GM21447 (cell line): ENCODE measurements around the gene CSNK1E.

Experiments
- ATAC-seq: cut with Tn5 transposase; IDR thresholded peaks from one replicate; pipeline ENCODE4 v1.9.1; 2021; ENCODE audit not compliant: unreplicated experiment

Gene CSNK1E

GRCh38 chr22:38282397-38282796, 34.8 kb downstream of the CSNK1E start:
- ATAC-seq, result no peak

- ATAC-seq, result no peak
Measured at GRCh38 chr22:38276166-38276565, 41.1 kb downstream of the CSNK1E start.

- no peak for ATAC-seq
Measured at GRCh38 chr22:38273135-38273826, 44.0 kb downstream of the CSNK1E start.

GRCh38 chr22:38272373-38273134, 44.7 kb downstream of the CSNK1E start, which contains the start of gene TMEM184B:
TSS of gene TMEM184B (minus strand) at chr22:38273010. CDS start at chr22:38247961, 25,049 bp downstream.
- ATAC-seq, result no peak

- no peak for ATAC-seq
Measured at GRCh38 chr22:38271927-38272372, 45.3 kb downstream of the CSNK1E start.

GRCh38 chr22:38271101-38271500, 46.1 kb downstream of the CSNK1E start:
- ATAC-seq, result no peak

GRCh38 chr22:38270091-38270992, 46.9 kb downstream of the CSNK1E start:
- no peak for ATAC-seq

GRCh38 chr22:38269466-38269865, 47.8 kb downstream of the CSNK1E start:
- ATAC-seq, result no peak

- ATAC-seq, result no peak
Measured at GRCh38 chr22:38267086-38267485, 50.1 kb downstream of the CSNK1E start.

GRCh38 chr22:38266120-38266519, 51.1 kb downstream of the CSNK1E start:
- no peak for ATAC-seq

GRCh38 chr22:38264322-38264843, 52.9 kb downstream of the CSNK1E start:
- no peak for ATAC-seq

GRCh38 chr22:38262051-38262795, 55.0 kb downstream of the CSNK1E start:
- no peak for ATAC-seq

GRCh38 chr22:38260761-38261681, 56.2 kb downstream of the CSNK1E start:
- no peak for ATAC-seq

GRCh38 chr22:38259370-38259769, 57.9 kb downstream of the CSNK1E start:
- no peak for ATAC-seq

- no peak for ATAC-seq
Measured at GRCh38 chr22:38258895-38259294, 58.3 kb downstream of the CSNK1E start.

- ATAC-seq, result no peak
Measured at GRCh38 chr22:38257650-38258250, 59.5 kb downstream of the CSNK1E start.

GRCh38 chr22:38257181-38257580, 60.1 kb downstream of the CSNK1E start:
- no peak for ATAC-seq

GRCh38 chr22:38255697-38256096, 61.5 kb downstream of the CSNK1E start:
- ATAC-seq, result no peak

GRCh38 chr22:38251341-38251692, 65.9 kb downstream of the CSNK1E start:
- ATAC-seq, result no peak
